ENCODE measurements around the gene H3-3A. TPM values are rescaled to one million over a fixed set of nuclear protein-coding genes. Genes with fewer than 3 reads are reported as not detected.

The H3-3A gene
- total RNA-seq, 3 donors from 2014 or later: 328 to 367 (median 332) TPM

- H3K27me3 Mint-ChIP-seq (ENCODE audit: low read depth): peaks cover 3% of the 10 kb centered on the region
- no peak overlapping the region for H3K4me3 Mint-ChIP-seq
- DNase-seq: no peak
- H3K36me3 Mint-ChIP-seq (ENCODE audit: insufficient read depth): no peaks in the 10 kb centered on the region
- no peaks in the 10 kb centered on the region for H3K4me1 Mint-ChIP-seq (ENCODE audit: low read depth)
- no peak for ATAC-seq
- no peaks in the 10 kb centered on the region for H3K9me3 Mint-ChIP-seq
Observed at GRCh38 chr1:226041419-226041818, 21.1 kb upstream of the H3-3A start.

GRCh38 chr1:226044514-226045101 lies 17.9 kb upstream of the H3-3A start:
- no peak for ATAC-seq
- H3K36me3 Mint-ChIP-seq (ENCODE audit: insufficient read depth): no peaks in the 10 kb centered on the region
- H3K4me3 Mint-ChIP-seq: no peak overlapping the region

GRCh38 chr1:226046240-226046639 lies 16.3 kb upstream of the H3-3A start:
- no peaks in the 10 kb centered on the region for H3K36me3 Mint-ChIP-seq (ENCODE audit: insufficient read depth)
- no peaks in the 10 kb centered on the region for H3K27me3 Mint-ChIP-seq (ENCODE audit: low read depth)
- ATAC-seq: no peak
- no peak overlapping the region for H3K4me3 Mint-ChIP-seq
- no peaks in the 10 kb centered on the region for H3K9me3 Mint-ChIP-seq
- DNase-seq: no peak
- H3K4me1 Mint-ChIP-seq (ENCODE audit: low read depth): no peaks in the 10 kb centered on the region

More at GRCh38 chr1:226044514-226045101, 17.9 kb upstream of the H3-3A start:
- DNase-seq: no peak
- Mint-ChIP-seq H3K9me3 (no peaks in the 10 kb centered on the region), H3K4me1 (ENCODE audit: low read depth) (no peaks in the 10 kb centered on the region), H3K27me3 (ENCODE audit: low read depth) (peaks cover 3% of the 10 kb centered on the region)

GRCh38 chr1:226047495-226047894 lies 15.0 kb upstream of the H3-3A start:
- H3K9me3 Mint-ChIP-seq: no peaks in the 10 kb centered on the region
- H3K27me3 Mint-ChIP-seq (ENCODE audit: low read depth): no peaks in the 10 kb centered on the region
- no peaks in the 10 kb centered on the region for H3K4me1 Mint-ChIP-seq (ENCODE audit: low read depth)
- no peak for DNase-seq
- no peaks in the 10 kb centered on the region for H3K36me3 Mint-ChIP-seq (ENCODE audit: insufficient read depth)
- no peak overlapping the region for H3K4me3 Mint-ChIP-seq
- ATAC-seq: no peak

GRCh38 chr1:226048886-226049285 lies 13.6 kb upstream of the H3-3A start:
- H3K9me3 Mint-ChIP-seq: no peaks in the 10 kb centered on the region
- DNase-seq (no peak), ATAC-seq (no peak)
- H3K4me1 Mint-ChIP-seq (ENCODE audit: low read depth): no peaks in the 10 kb centered on the region
- H3K27me3 Mint-ChIP-seq (ENCODE audit: low read depth): no peaks in the 10 kb centered on the region
- no peaks in the 10 kb centered on the region for H3K36me3 Mint-ChIP-seq (ENCODE audit: insufficient read depth)
- no peak overlapping the region for H3K4me3 Mint-ChIP-seq

GRCh38 chr1:226050133-226050532 lies 12.4 kb upstream of the H3-3A start:
- DNase-seq (no peak), ATAC-seq (no peak)
- Mint-ChIP-seq H3K27me3 (ENCODE audit: low read depth) (no peaks in the 10 kb centered on the region), H3K9me3 (no peaks in the 10 kb centered on the region), H3K4me3 (no peak overlapping the region), H3K4me1 (ENCODE audit: low read depth) (no peaks in the 10 kb centered on the region), H3K36me3 (ENCODE audit: insufficient read depth) (no peaks in the 10 kb centered on the region)

GRCh38 chr1:226051365-226051764 lies 11.2 kb upstream of the H3-3A start:
- ATAC-seq (no peak), DNase-seq (no peak)
- Mint-ChIP-seq H3K4me3 (no peak overlapping the region), H3K27me3 (ENCODE audit: low read depth) (no peaks in the 10 kb centered on the region), H3K4me1 (ENCODE audit: low read depth) (no peaks in the 10 kb centered on the region), H3K36me3 (ENCODE audit: insufficient read depth) (peaks cover 3% of the 10 kb centered on the region), H3K9me3 (no peaks in the 10 kb centered on the region)

GRCh38 chr1:226052061-226052460 lies 10.5 kb upstream of the H3-3A start:
- H3K9me3 Mint-ChIP-seq: no peaks in the 10 kb centered on the region
- H3K4me1 Mint-ChIP-seq (ENCODE audit: low read depth): no peaks in the 10 kb centered on the region
- H3K36me3 Mint-ChIP-seq (ENCODE audit: insufficient read depth): peaks cover 4% of the 10 kb centered on the region
- DNase-seq (no peak), ATAC-seq (no peak)
- no peaks in the 10 kb centered on the region for H3K27me3 Mint-ChIP-seq (ENCODE audit: low read depth)
- H3K4me3 Mint-ChIP-seq: no peak overlapping the region

GRCh38 chr1:226054519-226055327 lies 7.8 kb upstream of the H3-3A start:
- ATAC-seq: no peak
- Mint-ChIP-seq H3K4me1 (ENCODE audit: low read depth) (peaks cover 2% of the 10 kb centered on the region), H3K9me3 (no peaks in the 10 kb centered on the region), H3K36me3 (ENCODE audit: insufficient read depth) (peaks cover 7% of the 10 kb centered on the region), H3K4me3 (no peak overlapping the region), H3K27me3 (ENCODE audit: low read depth) (no peaks in the 10 kb centered on the region)
- no peak for DNase-seq

GRCh38 chr1:226059709-226060108 lies 2.8 kb upstream of the H3-3A start:
- no peaks in the 10 kb centered on the region for H3K9me3 Mint-ChIP-seq
- peaks cover 11% of the 10 kb centered on the region for H3K36me3 Mint-ChIP-seq (ENCODE audit: insufficient read depth)
- peaks cover 14% of the 10 kb centered on the region for H3K4me1 Mint-ChIP-seq (ENCODE audit: low read depth)
- H3K4me3 Mint-ChIP-seq: no peak overlapping the region
- DNase-seq: no peak
- ATAC-seq: no peak
- H3K27me3 Mint-ChIP-seq (ENCODE audit: low read depth): no peaks in the 10 kb centered on the region

- no peaks in the 10 kb centered on the region for H3K9me3 Mint-ChIP-seq
- H3K4me1 Mint-ChIP-seq (ENCODE audit: low read depth): peaks cover 20% of the 10 kb centered on the region
- H3K4me3 Mint-ChIP-seq: no peak overlapping the region
- H3K27me3 Mint-ChIP-seq (ENCODE audit: low read depth): no peaks in the 10 kb centered on the region
- H3K36me3 Mint-ChIP-seq (ENCODE audit: insufficient read depth): peaks cover 16% of the 10 kb centered on the region
- DNase-seq (no peak), ATAC-seq (no peak)
Observed at GRCh38 chr1:226060427-226060826, 2.1 kb upstream of the H3-3A start.

GRCh38 chr1:226061068-226061840 lies 1.3 kb upstream of the H3-3A start:
- Mint-ChIP-seq H3K4me3 (peak overlapping the region; percentile 85), H3K4me1 (ENCODE audit: low read depth) (peaks cover 28% of the 10 kb centered on the region), H3K9me3 (no peaks in the 10 kb centered on the region), H3K36me3 (ENCODE audit: insufficient read depth) (peaks cover 21% of the 10 kb centered on the region), H3K27me3 (ENCODE audit: low read depth) (no peaks in the 10 kb centered on the region)
- no peak for DNase-seq
- ATAC-seq: no peak

- DNase-seq: peak; percentile 30
- H3K4me3 Mint-ChIP-seq: peak overlapping the region; percentile 100
- peaks cover 35% of the 10 kb centered on the region for H3K4me1 Mint-ChIP-seq (ENCODE audit: low read depth)
- H3K36me3 Mint-ChIP-seq (ENCODE audit: insufficient read depth): peaks cover 23% of the 10 kb centered on the region
- peak; percentile 70 to 74 for ATAC-seq
- no peaks in the 10 kb centered on the region for H3K27me3 Mint-ChIP-seq (ENCODE audit: low read depth)
- no peaks in the 10 kb centered on the region for H3K9me3 Mint-ChIP-seq
Observed at GRCh38 chr1:226061841-226062557, 517 bp upstream of the H3-3A start.
